ENCODE results near the gene SBF2.

The SBF2 gene

DNA sequence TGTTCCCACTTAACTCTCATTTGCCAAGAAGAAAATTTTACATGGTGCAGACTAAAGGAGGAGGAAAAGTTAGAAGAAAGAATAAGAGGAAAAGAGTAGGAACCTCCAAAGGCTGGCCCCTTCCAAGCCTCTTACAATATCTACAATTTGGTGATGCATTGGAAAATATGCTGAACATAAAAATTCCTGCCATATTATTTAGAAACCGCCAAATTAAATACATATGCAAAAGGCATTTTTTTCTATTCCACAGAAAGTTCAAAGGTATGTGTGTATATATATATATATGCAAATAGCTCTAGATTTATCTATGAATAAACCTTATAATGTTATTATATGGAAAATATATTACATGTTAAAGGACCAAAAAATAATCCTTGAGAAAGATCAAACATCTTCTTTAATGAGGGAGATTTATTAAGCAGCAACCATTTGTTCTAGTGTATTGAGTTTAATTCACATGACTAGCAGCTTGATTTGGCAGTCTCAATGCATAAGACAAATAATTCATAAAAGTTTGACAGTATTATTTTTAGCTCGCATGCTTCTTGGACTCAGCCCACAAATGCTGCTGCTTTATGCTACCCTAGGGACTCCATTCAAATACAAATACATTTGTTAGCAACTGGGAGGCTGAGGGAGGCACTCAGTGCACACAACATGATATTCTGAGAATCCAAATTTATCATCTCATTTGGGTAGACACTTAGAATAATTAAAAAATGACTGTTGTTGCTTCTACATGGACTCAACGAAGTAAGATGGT lies 184.9 kb downstream of the SBF2 start:
- H2AFZ ChIP-seq (ENCODE audit: low read length) = no peak overlapping the region
- no peaks in the 10 kb centered on the region for H3K79me2 ChIP-seq (ENCODE audit: low read length)
- H3F3A ChIP-seq (ENCODE audit: insufficient read depth, low read length) = no peaks in the 10 kb centered on the region
- no peaks in the 10 kb centered on the region for H3K36me3 ChIP-seq (replicated peaks; ENCODE audit: insufficient read depth, low read length)
- no peak overlapping the region for H3K4me3 ChIP-seq (ENCODE audit: low read length)
- H3K4me2 ChIP-seq (ENCODE audit: low read depth, low read length) = no peak overlapping the region
- H4K20me1 ChIP-seq (ENCODE audit: insufficient read depth, low read length) = no peaks in the 10 kb centered on the region
- H3K4me1 ChIP-seq (ENCODE audit: low read length) = no peaks in the 10 kb centered on the region
- no peak overlapping the region for H3K27ac ChIP-seq (ENCODE audit: low read length)
- TF ChIP-seq, protein P1, sequence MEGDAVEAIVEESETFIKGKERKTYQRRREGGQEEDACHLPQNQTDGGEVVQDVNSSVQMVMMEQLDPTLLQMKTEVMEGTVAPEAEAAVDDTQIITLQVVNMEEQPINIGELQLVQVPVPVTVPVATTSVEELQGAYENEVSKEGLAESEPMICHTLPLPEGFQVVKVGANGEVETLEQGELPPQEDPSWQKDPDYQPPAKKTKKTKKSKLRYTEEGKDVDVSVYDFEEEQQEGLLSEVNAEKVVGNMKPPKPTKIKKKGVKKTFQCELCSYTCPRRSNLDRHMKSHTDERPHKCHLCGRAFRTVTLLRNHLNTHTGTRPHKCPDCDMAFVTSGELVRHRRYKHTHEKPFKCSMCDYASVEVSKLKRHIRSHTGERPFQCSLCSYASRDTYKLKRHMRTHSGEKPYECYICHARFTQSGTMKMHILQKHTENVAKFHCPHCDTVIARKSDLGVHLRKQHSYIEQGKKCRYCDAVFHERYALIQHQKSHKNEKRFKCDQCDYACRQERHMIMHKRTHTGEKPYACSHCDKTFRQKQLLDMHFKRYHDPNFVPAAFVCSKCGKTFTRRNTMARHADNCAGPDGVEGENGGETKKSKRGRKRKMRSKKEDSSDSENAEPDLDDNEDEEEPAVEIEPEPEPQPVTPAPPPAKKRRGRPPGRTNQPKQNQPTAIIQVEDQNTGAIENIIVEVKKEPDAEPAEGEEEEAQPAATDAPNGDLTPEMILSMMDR (IDR thresholded peaks at IDR 0.05; ENCODE audit: low read length) = no peak
- no peak for TF ChIP-seq EZH2phosphoT487 (IDR thresholded peaks at IDR 0.05; ENCODE audit: low read length)
- TF ChIP-seq EZH2 (optimal IDR thresholded peaks at IDR 0.05; ENCODE audit: low read depth, low read length) = no peak
- DNase-seq = no peak
- H3K9me3 ChIP-seq (replicated peaks; ENCODE audit: insufficient read depth, low read length) = no peaks in the 10 kb centered on the region
- no peaks in the 10 kb centered on the region for H3K27me3 ChIP-seq (replicated peaks; ENCODE audit: insufficient read depth, low read length)
- H3K9ac ChIP-seq (ENCODE audit: low read length) = no peak overlapping the region
- H3K9me2 ChIP-seq (replicated peaks; ENCODE audit: insufficient read depth, low read length) = no peaks in the 10 kb centered on the region

DNA sequence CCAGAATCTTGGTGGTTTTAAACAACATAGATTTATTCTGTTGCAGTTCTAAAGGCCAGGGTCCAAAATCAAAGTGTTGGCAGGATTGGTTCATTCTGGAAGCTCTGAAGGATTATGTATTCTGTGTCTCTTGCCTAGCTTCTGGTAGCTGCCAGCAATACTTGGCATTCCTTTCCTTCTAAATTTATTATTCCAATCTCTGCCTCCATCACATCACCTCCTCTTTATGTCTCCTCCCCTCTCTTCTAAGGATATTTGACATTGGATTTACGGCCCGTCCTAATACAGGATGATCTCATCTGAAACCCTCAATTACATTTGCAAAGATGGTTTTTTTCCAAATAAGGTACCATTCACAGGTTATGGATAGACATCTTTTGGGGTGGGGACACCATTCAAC lies 186.5 kb downstream of the SBF2 start:
- H3K9me3 ChIP-seq (replicated peaks; ENCODE audit: insufficient read depth, low read length) = no peaks in the 10 kb centered on the region
- DNase-seq = no peak
- H3K4me3 ChIP-seq (ENCODE audit: low read length) = no peak overlapping the region
- H3K9ac ChIP-seq (ENCODE audit: low read length) = no peak overlapping the region
- no peaks in the 10 kb centered on the region for H3K36me3 ChIP-seq (replicated peaks; ENCODE audit: insufficient read depth, low read length)
- no peaks in the 10 kb centered on the region for H3K9me2 ChIP-seq (replicated peaks; ENCODE audit: insufficient read depth, low read length)
- no peak overlapping the region for H2AFZ ChIP-seq (ENCODE audit: low read length)
- no peaks in the 10 kb centered on the region for H4K20me1 ChIP-seq (ENCODE audit: insufficient read depth, low read length)
- H3K27ac ChIP-seq (ENCODE audit: low read length) = no peak overlapping the region
- no peaks in the 10 kb centered on the region for H3F3A ChIP-seq (ENCODE audit: insufficient read depth, low read length)
- no peaks in the 10 kb centered on the region for H3K79me2 ChIP-seq (ENCODE audit: low read length)
- no peaks in the 10 kb centered on the region for H3K27me3 ChIP-seq (replicated peaks; ENCODE audit: insufficient read depth, low read length)
- no peak for TF ChIP-seq EZH2phosphoT487 (IDR thresholded peaks at IDR 0.05; ENCODE audit: low read length)
- H3K4me1 ChIP-seq (ENCODE audit: low read length) = no peaks in the 10 kb centered on the region
- H3K4me2 ChIP-seq (ENCODE audit: low read depth, low read length) = no peak overlapping the region

DNA sequence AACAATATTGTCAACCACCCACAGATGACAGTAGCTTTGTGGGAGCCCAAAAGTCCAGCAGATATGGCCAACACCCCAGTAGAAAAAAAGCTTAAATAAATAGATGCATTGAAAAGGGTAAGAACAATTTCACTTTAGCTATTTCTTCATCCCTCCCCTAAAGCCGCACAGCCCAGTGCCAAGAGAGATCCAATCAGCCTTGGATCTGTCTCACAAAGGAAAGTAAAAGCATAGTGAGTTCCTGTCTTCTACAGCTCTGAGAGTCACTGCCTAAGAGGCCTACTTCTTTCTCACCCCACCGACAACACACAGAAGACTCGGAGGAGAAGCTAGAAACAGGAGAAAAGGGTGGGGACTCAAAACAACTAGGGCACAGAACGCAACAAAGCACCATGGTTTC lies 196.4 kb downstream of the SBF2 start:
- Histone ChIP-seq H3K9me2 (replicated peaks; ENCODE audit: insufficient read depth, low read length) (no peaks in the 10 kb centered on the region), H3K4me2 (ENCODE audit: low read depth, low read length) (no peak overlapping the region), H3K4me3 (ENCODE audit: low read length) (no peak overlapping the region), H3K4me1 (ENCODE audit: low read length) (no peaks in the 10 kb centered on the region), H3F3A (ENCODE audit: insufficient read depth, low read length) (no peaks in the 10 kb centered on the region), H4K20me1 (ENCODE audit: insufficient read depth, low read length) (no peaks in the 10 kb centered on the region), H3K79me2 (ENCODE audit: low read length) (no peaks in the 10 kb centered on the region), H2AFZ (ENCODE audit: low read length) (no peak overlapping the region), H3K9me3 (replicated peaks; ENCODE audit: insufficient read depth, low read length) (no peaks in the 10 kb centered on the region), H3K27ac (ENCODE audit: low read length) (no peak overlapping the region), H3K27me3 (replicated peaks; ENCODE audit: insufficient read depth, low read length) (no peaks in the 10 kb centered on the region), H3K9ac (ENCODE audit: low read length) (no peak overlapping the region), H3K36me3 (replicated peaks; ENCODE audit: insufficient read depth, low read length) (no peaks in the 10 kb centered on the region)
- DNase-seq = no peak
- TF ChIP-seq EZH2phosphoT487 (IDR thresholded peaks at IDR 0.05; ENCODE audit: low read length) (no peak), EZH2 (optimal IDR thresholded peaks at IDR 0.05; ENCODE audit: low read depth, low read length) (no peak)
- TF ChIP-seq, protein P1 (IDR thresholded peaks at IDR 0.05; ENCODE audit: low read length) = no peak

DNA sequence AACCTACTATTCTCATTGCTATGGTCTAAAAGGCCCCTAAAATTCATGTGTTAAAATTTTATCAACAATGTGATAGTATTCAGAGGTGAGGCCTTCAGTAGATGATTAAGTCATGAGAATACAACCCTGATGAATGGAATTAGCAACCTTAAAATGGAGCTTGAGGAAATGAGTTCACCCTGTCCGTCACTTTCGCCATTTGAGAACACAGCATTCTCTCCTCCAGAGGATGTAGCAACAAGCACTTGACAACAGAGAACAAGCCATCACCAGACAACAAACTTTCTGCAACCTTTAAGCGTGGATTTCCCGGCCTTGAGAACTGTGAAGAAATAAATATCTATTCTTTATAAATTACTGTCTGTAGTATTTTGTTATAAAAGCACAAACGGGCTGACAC lies 197.0 kb downstream of the SBF2 start:
- Histone ChIP-seq H3K9me2 (replicated peaks; ENCODE audit: insufficient read depth, low read length) (no peaks in the 10 kb centered on the region), H3K9ac (ENCODE audit: low read length) (no peak overlapping the region), H4K20me1 (ENCODE audit: insufficient read depth, low read length) (no peaks in the 10 kb centered on the region), H3K27me3 (replicated peaks; ENCODE audit: insufficient read depth, low read length) (no peaks in the 10 kb centered on the region), H3F3A (ENCODE audit: insufficient read depth, low read length) (no peaks in the 10 kb centered on the region), H3K9me3 (replicated peaks; ENCODE audit: insufficient read depth, low read length) (no peaks in the 10 kb centered on the region), H3K4me2 (ENCODE audit: low read depth, low read length) (no peak overlapping the region), H2AFZ (ENCODE audit: low read length) (no peak overlapping the region), H3K27ac (ENCODE audit: low read length) (no peak overlapping the region), H3K4me3 (ENCODE audit: low read length) (no peak overlapping the region), H3K36me3 (replicated peaks; ENCODE audit: insufficient read depth, low read length) (no peaks in the 10 kb centered on the region), H3K4me1 (ENCODE audit: low read length) (no peaks in the 10 kb centered on the region), H3K79me2 (ENCODE audit: low read length) (no peaks in the 10 kb centered on the region)
- TF ChIP-seq, protein P1 (IDR thresholded peaks at IDR 0.05; ENCODE audit: low read length) = no peak
- TF ChIP-seq EZH2 (optimal IDR thresholded peaks at IDR 0.05; ENCODE audit: low read depth, low read length) (no peak), EZH2phosphoT487 (IDR thresholded peaks at IDR 0.05; ENCODE audit: low read length) (no peak)
- DNase-seq = no peak
